NCI-H128 (cell line): ENCODE measurements around the gene KCNK5.

ENCODE experiments used
- DNase-seq: peaks from one replicate; lab custom pipeline; 2025; ENCODE audit not compliant: unreplicated experiment; lab: John Stamatoyannopoulos, UW

KCNK5 gene

GRCh38 chr6:39228992-39229767, at the start of gene KCNK5:
TSS of gene KCNK5 (minus strand) at chr6:39229475. CDS start at chr6:39229111, 364 bp downstream.
- no peak for DNase-seq

DNA sequence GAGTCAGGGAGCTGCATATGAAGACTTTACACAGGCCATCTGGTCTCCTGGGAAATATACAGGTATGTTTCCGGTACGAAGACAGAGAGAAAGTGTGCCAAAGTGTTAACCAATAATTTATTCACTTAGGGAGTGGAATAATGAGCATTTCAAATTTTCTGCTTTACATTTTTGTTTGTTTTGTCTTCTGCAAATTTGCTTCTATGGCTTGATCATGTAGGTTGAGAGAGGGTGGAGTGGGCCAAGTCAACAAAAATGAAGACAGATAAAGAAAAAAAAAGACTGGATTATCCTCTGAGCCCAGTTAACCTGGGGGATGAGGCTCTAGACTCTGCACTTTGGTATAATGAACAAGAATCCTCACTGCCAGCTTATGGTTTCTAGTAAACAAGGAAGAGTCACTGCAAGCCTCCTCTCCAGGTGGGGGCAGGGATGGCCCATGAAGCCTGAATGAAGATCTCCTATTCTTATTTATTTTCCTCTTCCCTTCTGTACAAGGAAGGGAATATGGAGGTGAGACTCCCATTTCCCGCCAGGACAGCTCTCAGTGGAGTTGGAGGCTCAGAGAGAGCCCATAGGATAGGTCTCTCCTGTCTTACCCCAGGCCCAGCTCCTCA, 47.2 kb upstream of the KCNK5 start:
- no peak for DNase-seq

DNA sequence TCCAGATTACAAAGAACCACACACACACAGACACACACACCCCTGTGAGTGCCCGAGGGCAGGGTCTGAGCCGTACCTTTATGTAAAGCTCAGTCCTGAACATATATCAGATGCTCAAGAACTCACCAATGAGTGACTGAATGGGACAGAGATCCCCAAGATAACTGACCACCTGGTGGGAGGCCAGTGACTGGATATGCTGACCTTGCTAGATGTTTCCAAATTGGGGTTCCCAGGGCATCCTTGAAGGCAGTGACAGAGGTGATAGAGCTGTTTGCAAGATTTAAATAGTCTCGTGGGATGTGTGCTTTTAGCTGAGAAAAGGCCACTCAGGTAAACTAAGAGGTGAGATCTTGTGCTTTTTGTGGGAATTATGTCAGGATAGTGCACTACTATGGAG, 45.6 kb upstream of the KCNK5 start:
- DNase-seq: no peak

DNA sequence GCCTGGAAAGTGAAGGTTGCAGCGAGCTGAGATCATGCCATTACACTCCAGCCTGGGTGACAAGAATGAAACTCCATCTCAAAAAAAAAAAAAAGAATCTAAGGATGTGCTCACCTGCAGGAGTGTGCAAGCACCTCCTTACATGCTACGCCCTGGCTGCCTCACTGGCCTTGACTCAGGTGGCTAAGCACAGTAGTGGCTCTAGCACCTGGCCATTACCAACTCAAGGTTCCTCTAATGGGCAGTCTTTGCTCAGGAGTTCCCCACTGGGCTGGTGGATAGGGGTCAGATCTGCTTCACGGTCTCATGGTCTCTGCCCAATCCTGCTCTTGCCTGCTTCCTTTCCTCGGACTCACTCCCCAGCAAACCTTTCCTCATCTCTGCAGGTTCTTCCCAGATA, 45.2 kb upstream of the KCNK5 start:
- no peak for DNase-seq

DNA sequence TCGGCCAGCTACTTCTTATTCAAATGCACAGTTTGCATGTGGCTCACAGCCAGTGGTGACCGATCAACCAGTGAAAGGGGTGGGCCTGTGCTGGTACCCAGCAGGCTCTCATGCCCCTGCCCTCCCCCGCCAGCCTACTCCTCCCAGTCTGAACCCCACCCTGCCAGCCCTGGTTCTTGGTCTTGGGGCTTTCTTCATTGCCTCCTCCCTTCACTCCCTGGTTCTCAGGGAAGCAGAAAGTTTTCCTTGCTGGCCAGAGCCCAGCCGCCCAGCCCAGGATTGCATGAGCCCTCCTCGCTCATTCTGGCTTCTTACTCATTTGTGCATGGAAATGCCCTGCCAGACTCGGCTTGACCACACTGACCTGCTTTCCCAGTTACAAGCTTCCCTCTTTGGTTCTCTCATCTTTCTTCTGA, 44.1 kb upstream of the KCNK5 start:
- DNase-seq: no peak

- no peak for DNase-seq
Measured at GRCh38 chr6:39269961-39270360, 40.7 kb upstream of the KCNK5 start.

DNA sequence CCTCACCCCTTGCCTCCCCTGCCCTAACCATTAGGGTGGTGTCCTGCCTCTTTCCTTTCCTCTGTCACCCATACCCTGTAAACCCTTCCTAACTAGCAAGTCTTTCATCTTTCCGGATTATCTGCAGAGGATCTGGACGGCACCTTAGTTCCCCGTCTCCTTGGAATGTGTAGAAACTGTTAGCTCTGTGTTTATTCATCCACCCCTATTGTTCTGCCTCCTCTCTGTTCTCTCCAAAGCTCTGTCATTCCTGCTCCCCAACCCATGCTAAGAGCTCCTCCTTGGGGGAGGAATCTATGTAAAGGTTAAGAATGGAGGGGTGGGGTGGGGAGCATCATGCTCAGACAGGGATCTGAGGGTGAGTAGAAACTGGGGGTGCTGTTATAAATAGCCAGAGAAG, 39.4 kb upstream of the KCNK5 start:
- DNase-seq: no peak

- DNase-seq: no peak
Measured at GRCh38 chr6:39268171-39268570, 38.9 kb upstream of the KCNK5 start.

DNA sequence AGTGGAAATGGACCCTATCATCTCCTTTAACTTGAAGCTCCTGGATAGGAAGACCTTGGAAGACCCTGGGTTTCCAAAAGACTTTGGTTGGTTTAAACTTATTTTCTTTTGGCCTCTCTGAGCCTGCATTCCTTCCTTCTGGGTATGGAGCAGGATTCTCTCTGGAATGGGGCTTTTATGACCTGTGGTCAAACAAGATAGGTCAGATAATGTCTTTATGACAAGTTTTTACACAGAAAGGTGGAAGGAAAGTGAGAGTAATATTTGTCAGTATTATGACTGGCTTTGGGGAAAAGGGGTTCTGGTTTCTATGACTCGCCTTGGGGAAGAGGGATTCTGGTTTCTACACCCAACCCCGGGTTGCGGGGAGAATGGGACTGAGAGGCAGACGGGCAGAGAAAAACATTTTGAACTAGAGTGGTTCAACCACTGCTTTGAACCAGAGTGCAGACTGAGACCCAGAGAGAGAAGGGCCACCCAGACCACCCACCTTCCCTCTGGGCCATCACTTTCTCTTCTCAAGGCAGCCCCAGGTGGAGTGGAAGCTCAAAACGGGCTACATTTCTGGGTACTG, 37.6 kb upstream of the KCNK5 start:
- no peak for DNase-seq

DNA sequence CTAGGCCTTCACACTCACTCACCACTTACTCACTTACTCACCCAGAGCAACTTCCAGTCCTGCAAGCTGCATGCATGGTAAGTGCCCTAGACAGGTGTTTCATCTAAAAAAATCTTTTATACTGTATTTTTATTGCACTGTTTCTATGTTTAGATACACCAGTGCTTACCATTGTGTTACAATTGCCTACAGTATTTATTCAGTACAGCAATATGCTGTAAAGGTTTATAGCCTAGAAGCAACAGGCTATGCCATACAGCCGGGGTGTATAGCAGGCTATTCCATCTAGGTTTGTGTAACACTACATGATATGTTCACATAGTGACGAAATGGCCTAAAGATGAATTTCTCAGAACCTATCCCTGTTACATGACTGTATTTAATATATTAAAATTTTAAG, 37.1 kb upstream of the KCNK5 start:
- DNase-seq: no peak

DNA sequence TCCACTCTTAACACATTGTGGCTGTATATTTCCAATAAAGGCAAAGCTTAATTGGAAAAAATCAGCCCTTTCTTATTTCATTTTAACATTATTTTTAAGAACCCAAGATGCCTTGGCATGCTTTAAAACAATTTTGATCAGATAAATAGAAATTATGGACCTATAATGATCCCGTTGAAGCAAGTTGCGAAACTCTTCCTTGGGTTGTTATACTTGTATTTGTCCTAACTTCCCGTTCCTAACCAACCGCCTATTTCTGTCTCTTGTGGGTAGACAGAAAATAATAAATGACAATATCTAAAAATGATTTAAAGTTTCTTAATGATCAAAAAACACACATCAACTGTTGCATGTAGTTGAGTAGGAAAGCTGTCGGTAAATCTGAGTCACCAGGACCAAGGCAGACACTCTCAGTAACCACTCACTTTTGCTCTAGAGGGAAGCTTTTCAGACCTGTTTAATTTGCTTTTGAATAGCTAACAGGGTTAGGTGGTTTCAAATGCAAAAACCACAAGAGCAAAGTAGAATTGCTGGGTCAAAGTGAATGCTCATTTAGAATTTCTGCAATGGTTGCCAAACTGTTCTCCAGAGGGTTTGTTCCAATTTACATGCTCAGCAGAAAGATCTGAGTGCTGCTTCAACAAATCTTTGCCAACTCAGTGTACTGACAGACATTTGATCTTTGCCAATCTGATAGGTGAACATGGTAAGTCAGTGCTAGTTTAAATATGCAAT, 34.2 kb upstream of the KCNK5 start:
- DNase-seq: peak; percentile 14

- no peak for DNase-seq
Measured at GRCh38 chr6:39261751-39262150, 32.5 kb upstream of the KCNK5 start.

GRCh38 chr6:39260953-39261352, 31.7 kb upstream of the KCNK5 start:
- no peak for DNase-seq

- DNase-seq: no peak
Measured at GRCh38 chr6:39260456-39260855, 31.2 kb upstream of the KCNK5 start.

DNA sequence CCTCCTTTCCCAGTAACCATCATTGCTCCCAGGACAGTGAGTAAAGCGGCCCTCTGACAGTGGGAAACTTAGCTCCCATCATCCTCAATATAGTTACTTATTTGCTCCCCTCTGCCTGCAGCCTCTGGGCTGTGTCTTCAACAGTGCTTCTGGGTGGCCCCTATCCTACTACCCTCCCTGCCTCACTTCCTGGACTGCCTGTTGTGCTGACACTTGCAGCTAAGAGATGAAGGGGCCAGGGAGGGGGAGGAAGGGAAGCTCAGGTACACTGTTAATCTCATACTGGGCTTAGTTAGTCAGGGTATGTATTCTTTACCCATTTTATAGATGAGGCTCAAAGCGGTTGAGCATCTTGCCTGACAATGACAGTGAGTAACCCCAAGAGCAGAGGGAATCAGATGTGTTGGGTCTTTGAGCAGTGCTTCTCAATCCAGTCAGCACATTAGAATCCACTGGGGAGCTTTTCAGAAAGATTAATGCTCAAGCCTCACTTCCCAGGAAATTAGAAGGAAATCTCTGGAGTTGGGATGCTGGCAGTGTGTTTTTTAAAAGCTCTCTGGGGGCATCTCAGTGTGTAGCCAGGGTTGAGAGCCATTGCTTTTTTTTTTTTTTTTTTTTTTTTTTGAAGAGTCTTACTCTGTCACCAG, 27.1 kb upstream of the KCNK5 start:
- no peak for DNase-seq

DNA sequence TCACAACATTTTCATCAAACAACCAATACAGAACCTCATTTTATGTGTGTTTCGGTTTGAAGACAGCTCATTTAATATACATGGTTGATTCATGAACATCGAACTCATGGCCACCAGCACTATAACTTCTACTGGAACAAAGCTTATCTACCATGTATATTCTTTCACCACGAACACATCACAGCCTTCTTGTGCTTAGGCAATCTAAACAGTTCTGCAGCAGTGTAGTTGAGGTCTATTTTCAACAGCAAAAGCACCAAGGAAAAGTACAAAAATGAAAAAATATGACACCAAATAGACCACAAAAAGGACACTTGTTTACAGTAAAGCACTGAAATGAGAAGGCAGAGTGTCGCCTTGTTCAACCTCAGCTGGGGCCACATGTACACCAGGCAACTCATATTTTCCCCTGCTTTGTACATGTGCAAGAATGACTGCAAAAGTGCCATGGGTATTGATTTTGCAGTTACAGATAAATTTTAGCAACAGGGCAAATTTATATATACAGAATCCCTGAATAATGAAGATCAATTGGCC, 25.8 kb upstream of the KCNK5 start:
- DNase-seq: no peak

DNA sequence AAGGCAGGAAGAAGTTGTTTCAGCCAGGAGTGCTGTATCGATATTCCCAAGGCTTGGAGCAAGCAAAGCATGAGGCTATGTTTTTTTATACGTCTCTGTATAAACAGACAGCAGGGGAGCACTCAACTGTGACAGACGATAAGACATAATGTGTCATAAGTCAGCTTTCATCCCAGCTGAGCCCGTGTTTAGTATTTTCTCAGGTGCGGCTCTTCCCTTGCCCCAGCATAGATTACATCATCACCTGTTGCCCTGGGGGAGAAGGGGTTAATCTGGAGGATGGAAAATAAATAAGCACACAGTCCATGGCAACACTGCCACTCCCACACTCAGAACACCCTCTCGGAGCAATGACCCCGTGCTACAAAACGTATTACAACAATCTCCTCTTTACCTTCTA, 22.1 kb upstream of the KCNK5 start:
- DNase-seq: no peak

GRCh38 chr6:39250507-39250906, 21.2 kb upstream of the KCNK5 start:
- no peak for DNase-seq

GRCh38 chr6:39249278-39249677, 20.0 kb upstream of the KCNK5 start:
- DNase-seq: no peak

DNA sequence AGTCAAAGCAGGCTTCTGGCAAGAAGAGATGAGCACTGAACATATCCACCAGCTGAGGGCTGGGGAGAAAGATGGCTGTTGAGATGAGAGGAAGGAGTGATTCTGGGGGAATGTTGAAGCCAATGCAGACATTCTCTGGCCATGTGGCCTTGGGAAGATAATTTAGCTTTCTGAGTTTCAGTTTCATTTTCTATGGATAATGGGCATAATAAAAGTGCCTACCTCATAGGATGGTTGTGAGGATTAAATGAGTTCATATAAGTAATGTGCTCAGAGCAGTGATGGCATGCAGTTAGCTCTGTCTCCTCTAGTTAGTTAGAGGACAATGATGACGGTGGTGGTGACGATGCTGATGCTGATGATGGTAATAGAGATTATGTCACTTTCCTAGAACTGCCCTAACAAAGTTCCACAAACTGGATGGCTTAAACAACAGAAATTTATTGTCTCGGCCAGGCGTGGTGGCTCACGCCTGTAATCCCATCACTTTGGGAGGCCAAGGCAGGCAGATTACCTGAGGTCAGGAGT, 18.5 kb upstream of the KCNK5 start:
- DNase-seq: no peak

- no peak for DNase-seq
Measured at GRCh38 chr6:39243809-39244208, 14.5 kb upstream of the KCNK5 start.
